Subcutaneous adipose tissue (tissue), 4 donors: ENCODE results near the gene GRIK1. TPM values are rescaled to one million over a fixed set of nuclear protein-coding genes. Genes with fewer than 3 reads are reported as not detected.

Experiments used
- total RNA-seq, 4 donors: library from RNA; depleted of rRNA; stranded (reverse); fragments of >200 nt; gene quantifications; one replicate each; pipeline ENCODE4 v1.1.0, GENCODE V29; 2016
- TF ChIP-seq, protein P1 (sequence below): fragments of 450-650 bp; IDR thresholded peaks from one replicate; pipeline ENCODE4 v1.5.1; 2016; ENCODE audit warnings: low read depth, mild to moderate bottlenecking, control low read depth, antibody characterized with exemption, moderate library complexity

GRIK1 gene
- total RNA-seq, 4 donors from 2014 or later: 0.17 TPM; not detected in 3

DNA sequence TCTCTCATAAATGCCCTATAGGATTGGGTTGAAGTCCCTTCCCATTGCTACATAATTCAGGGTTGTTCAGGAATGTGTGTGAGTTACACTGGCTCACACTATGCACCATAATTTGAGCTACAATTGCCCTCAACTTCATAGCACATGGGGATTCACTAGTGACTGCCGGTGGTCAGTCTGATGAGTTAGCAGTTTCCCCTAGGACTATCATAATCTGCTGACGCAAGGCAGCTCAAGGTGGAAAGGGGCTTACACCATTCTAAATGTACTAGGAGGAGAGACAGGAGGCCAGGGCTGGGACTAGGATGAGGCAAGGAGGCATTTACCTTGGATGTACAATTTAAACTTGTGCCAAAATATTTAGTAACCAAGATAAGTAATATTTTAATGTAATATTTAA lies 224.7 kb downstream of the GRIK1 start:
- TF ChIP-seq, protein P1, sequence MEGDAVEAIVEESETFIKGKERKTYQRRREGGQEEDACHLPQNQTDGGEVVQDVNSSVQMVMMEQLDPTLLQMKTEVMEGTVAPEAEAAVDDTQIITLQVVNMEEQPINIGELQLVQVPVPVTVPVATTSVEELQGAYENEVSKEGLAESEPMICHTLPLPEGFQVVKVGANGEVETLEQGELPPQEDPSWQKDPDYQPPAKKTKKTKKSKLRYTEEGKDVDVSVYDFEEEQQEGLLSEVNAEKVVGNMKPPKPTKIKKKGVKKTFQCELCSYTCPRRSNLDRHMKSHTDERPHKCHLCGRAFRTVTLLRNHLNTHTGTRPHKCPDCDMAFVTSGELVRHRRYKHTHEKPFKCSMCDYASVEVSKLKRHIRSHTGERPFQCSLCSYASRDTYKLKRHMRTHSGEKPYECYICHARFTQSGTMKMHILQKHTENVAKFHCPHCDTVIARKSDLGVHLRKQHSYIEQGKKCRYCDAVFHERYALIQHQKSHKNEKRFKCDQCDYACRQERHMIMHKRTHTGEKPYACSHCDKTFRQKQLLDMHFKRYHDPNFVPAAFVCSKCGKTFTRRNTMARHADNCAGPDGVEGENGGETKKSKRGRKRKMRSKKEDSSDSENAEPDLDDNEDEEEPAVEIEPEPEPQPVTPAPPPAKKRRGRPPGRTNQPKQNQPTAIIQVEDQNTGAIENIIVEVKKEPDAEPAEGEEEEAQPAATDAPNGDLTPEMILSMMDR: no peak

DNA sequence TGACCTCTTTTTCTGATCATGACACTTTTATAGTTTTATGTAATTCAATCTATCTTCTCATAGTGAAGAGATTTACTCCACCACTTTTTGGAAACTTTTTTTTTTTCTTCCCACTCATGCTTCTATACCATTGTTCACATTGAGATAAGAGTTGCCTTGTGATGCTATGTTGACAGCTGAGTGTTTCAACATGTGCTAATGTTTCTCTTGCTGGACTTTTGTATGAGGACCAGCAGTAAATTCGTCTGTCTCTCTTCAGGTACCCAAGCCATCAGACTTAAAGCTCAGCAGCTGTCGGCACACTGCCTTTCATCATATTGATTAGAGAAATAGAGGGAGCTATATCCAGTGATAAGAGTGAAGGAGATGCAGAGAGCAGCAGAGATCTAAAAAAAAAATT lies 227.0 kb downstream of the GRIK1 start:
- TF ChIP-seq, protein P1: no peak

DNA sequence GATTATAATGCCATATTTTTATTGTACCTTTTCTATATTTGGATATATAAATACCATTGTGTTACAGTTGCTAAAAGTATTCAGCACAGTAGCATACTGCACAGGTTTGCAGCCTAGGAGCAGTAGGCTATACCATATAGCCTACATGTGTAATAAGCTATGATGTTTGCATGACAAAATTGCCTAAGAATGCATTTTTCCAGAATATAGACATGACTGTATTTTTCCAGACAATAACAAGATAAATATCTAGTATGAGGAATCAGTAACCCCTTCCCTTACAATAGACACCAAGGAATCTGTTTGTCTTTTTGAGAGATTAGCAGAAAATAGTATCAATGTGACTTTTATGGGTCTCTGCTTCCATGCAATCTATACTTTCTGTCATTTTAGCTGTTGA lies 228.6 kb downstream of the GRIK1 start:
- TF ChIP-seq, protein P1: no peak

DNA sequence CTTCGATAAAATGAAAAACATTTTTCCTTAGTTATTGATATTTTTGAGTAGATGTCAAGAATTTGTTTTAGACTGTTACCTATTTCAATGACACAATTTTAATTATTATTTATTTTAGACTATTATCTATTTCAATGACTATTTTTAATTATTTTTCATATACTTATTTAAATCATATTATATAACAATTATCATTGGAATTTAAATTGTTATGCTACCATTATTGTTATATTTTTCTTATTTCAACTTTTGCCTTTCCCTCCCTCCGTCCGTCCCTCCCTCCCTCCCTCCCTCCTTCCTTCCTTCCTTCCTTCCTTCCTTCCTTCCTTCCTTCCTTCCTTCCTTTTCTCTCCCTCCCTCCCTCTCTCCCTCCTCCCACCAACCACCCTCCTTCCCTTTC lies 229.3 kb downstream of the GRIK1 start:
- TF ChIP-seq, protein P1: no peak

DNA sequence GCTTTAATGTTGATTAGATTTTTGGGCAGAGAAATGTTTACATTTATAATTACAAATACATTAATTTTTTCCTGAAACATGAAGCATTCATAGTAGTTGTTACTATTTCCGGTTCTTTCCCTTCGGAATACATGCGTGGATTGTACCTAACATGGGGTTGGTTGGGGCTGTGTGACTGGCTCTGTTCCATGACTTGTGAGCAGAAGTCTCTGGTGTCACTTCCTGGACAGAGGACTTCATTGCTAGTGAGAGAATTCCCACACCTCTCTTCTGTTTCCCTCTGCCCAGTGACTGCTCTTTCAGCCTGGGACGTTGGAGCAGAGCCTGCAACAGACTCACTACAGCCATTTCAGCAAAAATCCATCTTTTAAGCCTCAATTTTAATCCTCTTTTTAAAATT lies 231.4 kb downstream of the GRIK1 start:
- TF ChIP-seq, protein P1: no peak

DNA sequence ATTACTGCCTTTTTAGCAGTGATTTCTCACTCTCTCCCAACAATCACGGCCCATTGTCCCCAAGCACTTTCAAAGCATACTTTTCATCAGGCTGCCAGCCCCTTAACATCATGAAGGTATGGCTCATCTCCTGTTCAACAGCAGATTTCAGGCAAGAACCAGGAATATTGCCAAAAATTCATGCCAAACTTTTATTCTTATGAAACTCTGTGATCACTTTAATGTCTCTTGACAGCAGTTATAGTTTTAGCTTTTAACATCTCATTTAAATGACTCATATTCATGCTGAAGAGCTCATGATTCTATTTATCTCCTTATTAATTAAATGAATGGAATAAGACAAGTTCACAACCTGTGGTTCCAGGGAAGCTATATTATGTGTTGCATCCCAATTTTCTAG lies 235.1 kb downstream of the GRIK1 start:
- TF ChIP-seq, protein P1: no peak

DNA sequence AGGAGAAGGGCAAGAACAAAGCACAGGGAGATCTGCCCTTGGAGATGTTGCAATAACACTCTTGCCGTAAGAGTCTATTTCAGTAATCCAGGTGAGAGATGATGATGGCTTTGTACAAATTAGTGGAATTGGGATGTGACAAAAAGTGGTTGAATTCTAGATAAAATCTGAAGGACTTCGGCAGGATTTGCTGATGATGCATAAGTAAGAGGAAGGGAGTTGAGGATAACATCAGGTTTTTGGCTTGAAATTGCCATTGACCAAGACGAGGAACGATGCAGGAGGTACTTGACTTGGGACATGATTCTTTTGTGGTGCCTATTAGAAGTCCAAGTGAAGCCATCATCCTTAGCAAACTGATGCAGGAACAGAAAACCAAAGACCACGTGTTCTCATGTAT lies 238.1 kb downstream of the GRIK1 start:
- TF ChIP-seq, protein P1: no peak
